ENCODE results near the gene PCDH15.
"Not testable (repeated sequence)": the region's sequence is repeated elsewhere in the genome, so short reads cannot be mapped to it uniquely, and the experiment has no call there.

Gene PCDH15

DNA sequence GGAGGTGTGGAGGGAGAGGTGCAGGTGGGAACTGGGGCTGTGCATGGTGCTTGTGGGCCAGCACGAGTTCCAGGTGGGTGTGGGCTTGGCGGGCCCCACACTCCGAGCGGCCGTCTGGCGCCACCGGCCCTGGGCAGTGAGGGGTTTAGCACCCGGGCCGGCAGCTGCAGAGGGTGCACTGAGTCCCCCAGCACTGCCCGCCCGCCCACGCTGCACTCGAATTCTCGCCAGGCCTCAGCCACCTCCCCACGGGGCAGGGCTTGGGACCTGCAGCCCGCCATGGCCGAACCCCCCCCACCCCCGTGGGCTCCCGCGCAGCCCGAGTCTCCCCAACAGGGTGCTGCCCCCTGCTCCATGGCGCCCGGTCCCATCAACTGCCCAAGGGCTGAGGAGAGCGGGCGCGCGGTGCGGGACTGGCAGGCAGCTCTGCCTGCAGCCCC is 810.2 kb downstream of the PCDH15 start:
- no peak overlapping the region for H3K4me3 ChIP-seq (ENCODE audit: low read length)
- H3K4me1 ChIP-seq (ENCODE audit: control insufficient read depth, insufficient read depth, low read length), result no peaks in the 10 kb centered on the region
- H3K27me3 ChIP-seq (ENCODE audit: control insufficient read depth, insufficient read depth, low read length), result no peaks in the 10 kb centered on the region
- no peaks in the 10 kb centered on the region for H3K36me3 ChIP-seq (ENCODE audit: control insufficient read depth, insufficient read depth, low read length)
- no peak overlapping the region for H3K27ac ChIP-seq (ENCODE audit: low read depth, low read length)
- H3K9ac ChIP-seq (ENCODE audit: low read length), result no peak overlapping the region

DNA sequence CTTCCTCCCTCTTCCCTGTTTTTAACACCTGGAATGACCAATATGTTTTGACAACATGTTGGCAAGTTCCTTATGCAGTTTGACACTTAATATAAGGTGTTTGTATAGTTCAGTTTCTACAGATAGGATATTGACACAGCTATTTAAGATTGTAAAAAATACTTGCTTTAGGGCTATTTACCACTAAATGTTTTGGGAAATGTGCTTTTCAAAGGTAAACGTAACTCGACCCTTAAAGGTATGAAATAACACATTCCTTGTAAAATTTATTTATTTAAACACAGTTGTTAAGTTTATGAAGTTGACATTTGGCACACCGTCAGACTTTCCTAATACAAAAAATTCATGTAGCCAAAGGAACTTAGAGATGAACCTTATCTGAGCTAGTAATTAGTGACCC is 817.6 kb downstream of the PCDH15 start:
- Histone ChIP-seq H3K27ac (ENCODE audit: low read depth, low read length) (no peak overlapping the region), H3K4me1 (ENCODE audit: control insufficient read depth, insufficient read depth, low read length) (no peaks in the 10 kb centered on the region)

DNA sequence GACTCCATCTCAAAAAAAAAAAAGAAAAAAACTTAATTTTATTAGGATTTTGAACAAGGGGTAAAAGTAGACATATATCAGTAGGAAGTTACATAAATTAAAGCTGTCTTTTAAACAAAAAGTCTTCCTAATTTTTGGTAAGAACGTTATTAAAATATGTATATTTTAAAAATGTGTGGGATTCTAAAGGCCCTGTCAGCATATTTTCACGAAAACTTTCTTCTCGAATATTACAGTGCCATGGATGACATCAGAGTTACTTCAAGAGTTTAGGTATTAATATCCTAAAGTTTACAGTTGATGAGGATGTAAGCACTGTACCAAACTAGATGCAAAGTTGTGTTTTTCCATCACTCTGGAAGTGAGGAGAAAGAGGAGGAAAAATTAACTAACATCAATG is 820.8 kb downstream of the PCDH15 start:
- no peak overlapping the region for H3K27ac ChIP-seq (ENCODE audit: low read depth, low read length)
- H3K4me1 ChIP-seq (ENCODE audit: control insufficient read depth, insufficient read depth, low read length), result no peaks in the 10 kb centered on the region
- H3K27me3 ChIP-seq (ENCODE audit: control insufficient read depth, insufficient read depth, low read length), result no peaks in the 10 kb centered on the region
- no peak overlapping the region for H3K9ac ChIP-seq (ENCODE audit: low read length)
- no peak overlapping the region for H3K4me3 ChIP-seq (ENCODE audit: low read length)
- H3K36me3 ChIP-seq (ENCODE audit: control insufficient read depth, insufficient read depth, low read length), result no peaks in the 10 kb centered on the region

More for the DNA sequence above, 817.6 kb downstream of the PCDH15 start:
- no peaks in the 10 kb centered on the region for H3K27me3 ChIP-seq (ENCODE audit: control insufficient read depth, insufficient read depth, low read length)
- H3K9ac ChIP-seq (ENCODE audit: low read length), result no peak overlapping the region
- H3K4me3 ChIP-seq (ENCODE audit: low read length), result no peak overlapping the region
- H3K36me3 ChIP-seq (ENCODE audit: control insufficient read depth, insufficient read depth, low read length), result no peaks in the 10 kb centered on the region

DNA sequence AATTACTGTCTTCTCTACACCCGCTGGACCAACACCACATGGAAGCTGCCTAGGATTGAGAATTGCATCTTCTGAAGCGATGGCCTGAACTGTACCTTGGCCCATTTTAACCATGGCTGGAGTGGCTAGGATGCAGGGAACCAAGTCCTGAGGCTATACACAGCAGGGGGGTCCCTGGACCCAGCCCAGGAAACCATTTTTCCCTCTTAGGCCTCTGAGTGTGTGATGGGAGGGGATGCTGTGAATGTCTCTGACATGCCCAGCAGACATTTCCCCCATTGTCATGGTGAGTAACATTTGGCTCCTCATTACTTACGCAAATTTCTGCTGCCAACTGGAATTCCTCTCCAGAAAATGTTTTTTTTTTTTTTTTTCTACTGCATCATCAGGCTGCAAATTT is 822.7 kb downstream of the PCDH15 start:
- Histone ChIP-seq H3K4me3 (ENCODE audit: low read length) (no peak overlapping the region), H3K36me3 (ENCODE audit: control insufficient read depth, insufficient read depth, low read length) (no peaks in the 10 kb centered on the region), H3K27ac (ENCODE audit: low read depth, low read length) (no peak overlapping the region), H3K27me3 (ENCODE audit: control insufficient read depth, insufficient read depth, low read length) (no peaks in the 10 kb centered on the region), H3K9ac (ENCODE audit: low read length) (no peak overlapping the region), H3K4me1 (ENCODE audit: control insufficient read depth, insufficient read depth, low read length) (no peaks in the 10 kb centered on the region)

DNA sequence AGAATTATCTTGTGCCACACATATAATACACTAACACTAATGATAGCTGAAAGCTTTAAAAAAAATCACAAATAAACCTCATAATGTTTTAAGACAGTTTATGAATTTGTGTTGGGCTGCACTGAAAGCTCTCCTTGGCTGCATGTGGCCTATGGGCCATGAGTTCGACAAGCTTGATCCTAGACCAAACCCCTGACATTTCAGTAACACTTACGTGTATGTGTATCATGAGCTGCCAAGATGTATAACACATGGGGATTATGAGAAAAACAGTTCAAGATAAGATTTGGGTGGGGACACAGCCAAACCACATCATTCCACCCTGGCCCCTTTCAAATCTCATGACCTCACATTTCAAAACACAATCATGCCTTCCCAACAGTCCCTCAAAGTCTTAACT is 823.8 kb downstream of the PCDH15 start:
- no peaks in the 10 kb centered on the region for H3K27me3 ChIP-seq (ENCODE audit: control insufficient read depth, insufficient read depth, low read length)
- no peak overlapping the region for H3K9ac ChIP-seq (ENCODE audit: low read length)
- H3K4me1 ChIP-seq (ENCODE audit: control insufficient read depth, insufficient read depth, low read length), result no peaks in the 10 kb centered on the region
- H3K4me3 ChIP-seq (ENCODE audit: low read length), result no peak overlapping the region
- no peaks in the 10 kb centered on the region for H3K36me3 ChIP-seq (ENCODE audit: control insufficient read depth, insufficient read depth, low read length)
- H3K27ac ChIP-seq (ENCODE audit: low read depth, low read length), result no peak overlapping the region

DNA sequence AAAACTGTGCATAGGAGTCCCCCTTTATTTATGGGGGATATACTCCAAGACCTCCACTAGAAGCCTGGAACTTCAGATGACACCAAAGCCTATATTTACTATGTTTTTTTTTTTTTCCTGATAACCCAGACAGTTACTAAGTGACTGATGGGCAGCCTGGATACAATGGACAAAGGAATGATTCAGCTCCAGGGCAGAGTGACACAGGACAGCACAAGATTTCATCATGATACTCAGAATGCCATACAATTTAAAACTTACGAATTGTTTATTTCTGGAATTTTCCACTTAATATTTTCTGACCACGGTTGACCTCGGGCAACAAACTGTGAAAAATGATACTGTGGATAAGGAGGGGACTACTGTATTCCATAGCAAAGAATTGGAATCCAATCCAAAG is 843.6 kb downstream of the PCDH15 start:
- Histone ChIP-seq H3K36me3 (ENCODE audit: control insufficient read depth, insufficient read depth, low read length) (no peaks in the 10 kb centered on the region), H3K4me3 (ENCODE audit: low read length) (no peak overlapping the region), H3K27me3 (ENCODE audit: control insufficient read depth, insufficient read depth, low read length) (no peaks in the 10 kb centered on the region), H3K27ac (ENCODE audit: low read depth, low read length) (no peak overlapping the region), H3K9ac (ENCODE audit: low read length) (no peak overlapping the region), H3K4me1 (ENCODE audit: control insufficient read depth, insufficient read depth, low read length) (no peaks in the 10 kb centered on the region)

DNA sequence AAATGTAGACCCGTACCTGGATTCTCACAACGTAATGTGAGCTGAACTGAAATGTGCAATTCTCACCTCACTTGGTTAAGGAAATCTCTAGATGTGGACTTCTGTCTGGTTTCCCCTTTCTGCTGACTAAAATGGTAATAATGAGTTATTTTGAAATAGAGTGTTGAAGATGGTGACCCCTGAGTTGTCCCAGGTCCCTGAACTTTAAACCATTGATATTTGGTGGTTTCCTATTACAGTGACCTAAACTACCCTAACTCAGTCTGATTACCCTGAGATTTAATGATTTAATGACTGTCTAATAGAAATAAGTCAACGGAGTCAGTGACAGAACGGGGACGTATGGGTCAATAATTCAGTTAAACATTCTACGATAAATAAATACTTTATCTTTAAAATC is 845.9 kb downstream of the PCDH15 start:
- Histone ChIP-seq H3K9ac (ENCODE audit: low read length) (no peak overlapping the region), H3K27ac (ENCODE audit: low read depth, low read length) (no peak overlapping the region), H3K4me1 (ENCODE audit: control insufficient read depth, insufficient read depth, low read length) (no peaks in the 10 kb centered on the region), H3K4me3 (ENCODE audit: low read length) (no peak overlapping the region), H3K36me3 (ENCODE audit: control insufficient read depth, insufficient read depth, low read length) (no peaks in the 10 kb centered on the region), H3K27me3 (ENCODE audit: control insufficient read depth, insufficient read depth, low read length) (no peaks in the 10 kb centered on the region)

DNA sequence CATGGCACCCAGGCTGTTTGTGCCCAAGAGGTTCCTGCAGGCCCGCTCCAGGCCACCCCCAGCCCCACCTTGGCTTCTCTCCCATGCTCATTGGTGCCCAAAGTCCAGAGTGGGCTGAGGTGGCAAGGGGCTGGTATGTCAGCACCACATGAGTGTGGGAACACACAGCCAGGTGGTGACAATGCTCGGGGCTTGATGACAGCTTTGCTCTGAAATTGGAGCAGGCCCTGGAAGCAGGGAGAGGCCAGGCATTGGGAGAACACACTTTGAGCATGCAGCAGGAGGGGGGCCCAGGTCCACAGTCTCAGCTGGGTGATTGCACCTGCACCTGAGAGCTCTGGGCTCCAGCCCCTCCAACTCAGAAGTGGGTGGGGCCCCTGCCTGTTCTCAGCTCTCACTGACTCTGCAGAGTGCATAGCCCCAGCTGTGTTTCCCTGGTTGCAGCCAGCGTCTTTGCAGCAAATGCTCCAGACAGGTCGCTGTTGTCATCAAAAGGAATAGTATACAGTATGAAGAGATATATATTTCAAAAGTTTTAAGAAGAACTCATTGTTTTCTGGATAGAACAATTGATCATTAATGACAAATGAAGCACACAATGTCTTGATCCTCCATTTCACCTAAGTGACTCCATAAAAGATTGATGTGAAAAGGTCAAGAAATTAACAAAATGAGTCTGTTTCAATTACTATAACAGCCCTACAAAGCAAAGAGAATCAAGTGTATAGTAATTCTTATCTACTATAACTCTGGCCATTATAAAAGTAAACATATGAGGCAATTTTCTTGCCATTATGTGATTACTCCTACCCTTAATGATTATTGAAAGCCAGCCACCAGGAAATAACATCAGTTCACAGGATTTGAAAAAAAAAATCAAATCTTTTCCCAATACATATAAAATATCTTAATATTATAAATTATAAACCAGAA is 848.1 kb downstream of the PCDH15 start:
- Histone ChIP-seq H3K4me3 (ENCODE audit: low read length) (no peak overlapping the region), H3K36me3 (ENCODE audit: control insufficient read depth, insufficient read depth, low read length) (no peaks in the 10 kb centered on the region)

DNA sequence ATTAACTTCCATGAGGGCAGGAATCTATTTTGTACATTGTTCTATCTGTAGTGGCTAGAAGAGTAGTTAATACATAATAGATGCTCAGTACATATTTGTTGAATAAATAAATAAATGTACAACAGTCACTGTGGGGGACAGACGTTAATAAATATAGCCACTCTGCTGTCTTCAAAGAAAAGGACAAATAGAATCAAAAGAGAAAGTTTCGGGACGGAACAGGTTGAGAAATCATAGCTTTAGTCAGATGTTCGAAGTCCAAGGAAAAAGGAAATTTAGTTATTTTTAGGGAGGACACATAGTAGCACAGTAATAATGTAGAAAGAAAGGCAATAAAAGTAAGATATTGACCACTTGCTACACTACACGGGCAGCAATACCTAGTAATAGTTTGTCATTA is 861.4 kb downstream of the PCDH15 start:
- no peak overlapping the region for H3K27ac ChIP-seq (ENCODE audit: low read depth, low read length)
- H3K27me3 ChIP-seq (ENCODE audit: control insufficient read depth, insufficient read depth, low read length), result no peaks in the 10 kb centered on the region
- no peaks in the 10 kb centered on the region for H3K4me1 ChIP-seq (ENCODE audit: control insufficient read depth, insufficient read depth, low read length)
- no peak overlapping the region for H3K4me3 ChIP-seq (ENCODE audit: low read length)
- no peaks in the 10 kb centered on the region for H3K36me3 ChIP-seq (ENCODE audit: control insufficient read depth, insufficient read depth, low read length)
- no peak overlapping the region for H3K9ac ChIP-seq (ENCODE audit: low read length)

More for the DNA sequence above, 848.1 kb downstream of the PCDH15 start:
- Histone ChIP-seq H3K9ac (ENCODE audit: low read length) (no peak overlapping the region), H3K27me3 (ENCODE audit: control insufficient read depth, insufficient read depth, low read length) (no peaks in the 10 kb centered on the region), H3K27ac (ENCODE audit: low read depth, low read length) (no peak overlapping the region), H3K4me1 (ENCODE audit: control insufficient read depth, insufficient read depth, low read length) (no peaks in the 10 kb centered on the region)

DNA sequence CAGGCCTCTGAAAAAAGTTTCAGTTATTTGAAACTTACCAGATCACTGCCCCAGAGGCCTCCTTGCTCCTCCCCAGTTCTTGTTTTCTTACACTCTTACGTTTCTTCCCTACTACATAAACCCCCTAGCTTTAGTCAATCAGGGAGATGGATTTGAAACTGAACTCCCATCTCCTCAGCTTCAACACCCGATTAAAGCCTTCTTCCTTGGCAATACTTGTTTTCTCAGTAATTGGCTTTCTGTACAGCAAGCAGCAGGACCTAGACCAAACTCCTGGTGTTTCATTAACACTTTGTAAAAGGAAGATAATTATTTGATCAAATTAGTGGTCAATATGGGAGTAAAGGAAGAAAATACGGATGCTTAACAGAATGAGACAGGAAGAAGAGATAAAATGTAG is 870.4 kb downstream of the PCDH15 start:
- Histone ChIP-seq H3K27me3 (ENCODE audit: control insufficient read depth, insufficient read depth, low read length) (no peaks in the 10 kb centered on the region), H3K9ac (ENCODE audit: low read length) (no peak overlapping the region), H3K4me3 (ENCODE audit: low read length) (no peak overlapping the region), H3K36me3 (ENCODE audit: control insufficient read depth, insufficient read depth, low read length) (no peaks in the 10 kb centered on the region), H3K4me1 (ENCODE audit: control insufficient read depth, insufficient read depth, low read length) (no peaks in the 10 kb centered on the region), H3K27ac (ENCODE audit: low read depth, low read length) (no peak overlapping the region)

DNA sequence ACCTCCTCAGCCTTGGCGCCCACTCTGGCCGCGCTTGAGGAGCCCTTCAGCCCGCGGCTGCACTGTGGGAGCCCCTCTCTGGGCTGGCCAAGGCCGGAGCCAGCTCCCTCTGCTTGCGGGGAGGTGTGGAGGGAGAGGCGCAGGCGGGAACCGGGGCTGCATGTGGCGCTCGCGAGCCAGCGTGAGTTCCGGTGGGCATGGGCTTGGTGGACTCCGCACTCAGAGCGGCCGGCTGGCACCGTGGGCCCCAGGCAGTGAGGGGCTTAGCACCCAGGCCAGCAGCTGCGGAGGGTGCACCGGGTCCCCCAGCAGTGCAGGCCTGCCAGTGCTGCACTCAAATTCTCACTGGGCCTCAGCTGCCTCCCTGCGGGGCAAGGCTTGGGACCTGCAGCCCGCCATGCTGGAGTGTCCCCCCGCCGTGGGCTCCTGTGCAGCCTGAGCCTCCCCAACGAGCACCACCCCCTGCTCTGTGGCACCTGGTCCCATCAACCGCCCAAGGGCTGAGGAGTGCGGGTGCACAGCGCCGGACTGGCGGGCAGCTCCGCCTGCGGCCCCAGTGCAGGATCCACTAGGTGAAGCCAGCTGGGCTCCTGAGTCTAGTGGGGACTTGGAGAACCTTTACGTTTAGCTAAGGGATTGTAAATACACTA is 876.9 kb downstream of the PCDH15 start:
- not testable (repeated sequence) for H3K27me3 ChIP-seq (ENCODE audit: control insufficient read depth, insufficient read depth, low read length); H3K9ac ChIP-seq (ENCODE audit: low read length); H3K4me1 ChIP-seq (ENCODE audit: control insufficient read depth, insufficient read depth, low read length); H3K27ac ChIP-seq (ENCODE audit: low read depth, low read length); H3K36me3 ChIP-seq (ENCODE audit: control insufficient read depth, insufficient read depth, low read length); H3K4me3 ChIP-seq (ENCODE audit: low read length)

DNA sequence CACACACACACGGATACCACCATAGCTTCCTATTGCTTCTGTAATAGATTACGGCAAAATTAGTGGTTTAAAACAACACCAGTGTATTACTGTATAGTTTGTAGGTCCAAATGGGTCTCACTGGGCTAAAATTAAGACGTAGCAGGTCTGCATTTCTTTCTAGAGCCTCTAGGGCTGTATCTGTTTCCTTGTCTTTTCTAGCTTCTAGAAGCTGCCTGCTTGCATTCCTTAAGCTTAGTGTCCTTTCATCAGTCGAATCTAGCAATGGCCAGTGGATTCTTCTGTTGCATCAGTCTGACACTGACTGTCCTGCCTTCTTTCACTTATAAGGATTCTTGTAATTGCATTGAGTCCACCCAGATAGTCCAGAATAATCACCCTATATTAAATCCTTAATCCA is 882.3 kb downstream of the PCDH15 start:
- H3K4me3 ChIP-seq (ENCODE audit: low read length), result no peak overlapping the region
- no peak overlapping the region for H3K9ac ChIP-seq (ENCODE audit: low read length)
- no peaks in the 10 kb centered on the region for H3K36me3 ChIP-seq (ENCODE audit: control insufficient read depth, insufficient read depth, low read length)
- no peaks in the 10 kb centered on the region for H3K4me1 ChIP-seq (ENCODE audit: control insufficient read depth, insufficient read depth, low read length)
- no peak overlapping the region for H3K27ac ChIP-seq (ENCODE audit: low read depth, low read length)
- no peaks in the 10 kb centered on the region for H3K27me3 ChIP-seq (ENCODE audit: control insufficient read depth, insufficient read depth, low read length)

DNA sequence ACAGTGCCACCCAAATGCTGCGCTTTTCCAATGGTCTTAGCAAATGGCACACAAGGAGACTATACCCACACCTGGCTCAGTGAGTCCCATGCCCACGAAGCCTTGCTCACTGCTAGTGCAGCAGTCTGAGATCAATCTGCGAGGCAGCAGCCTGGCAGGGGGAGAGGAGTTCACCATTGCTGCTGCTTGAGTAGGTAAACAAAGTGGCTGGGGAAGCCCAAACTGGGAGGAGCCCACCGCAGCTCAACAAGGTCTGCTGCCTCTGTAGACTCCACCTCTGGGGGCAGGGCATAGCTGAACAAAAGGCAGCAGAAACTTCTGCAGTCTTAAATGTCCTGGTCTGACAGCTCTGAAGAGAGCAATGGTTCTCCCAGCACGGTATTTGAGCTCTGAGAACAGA is 891.2 kb downstream of the PCDH15 start:
- no peaks in the 10 kb centered on the region for H3K36me3 ChIP-seq (ENCODE audit: control insufficient read depth, insufficient read depth, low read length)
- H3K27me3 ChIP-seq (ENCODE audit: control insufficient read depth, insufficient read depth, low read length), result no peaks in the 10 kb centered on the region
- no peaks in the 10 kb centered on the region for H3K4me1 ChIP-seq (ENCODE audit: control insufficient read depth, insufficient read depth, low read length)
- no peak overlapping the region for H3K9ac ChIP-seq (ENCODE audit: low read length)
- no peak overlapping the region for H3K27ac ChIP-seq (ENCODE audit: low read depth, low read length)
- H3K4me3 ChIP-seq (ENCODE audit: low read length), result no peak overlapping the region
